K562 (cell line): ENCODE measurements around the gene RABGAP1L.

Source experiments
- ATF2 ChIP-seq: sonication (generic); formaldehyde crosslinking; IDR thresholded peaks from 2 replicates; pipeline ENCODE4 v1.8.1; 2022; ENCODE audit warnings: missing genetic modification reagents
- CREB1 ChIP-seq, 2 experiments: sonication (generic) in 1 of 2; formaldehyde crosslinking in 1 of 2; IDR thresholded peaks; 2 replicates each; pipeline versions ENCODE4 v1.6.1 to v1.8.0; 2012 to 2022; ENCODE audit warnings: inconsistent platforms in 1 of 2, mild to moderate bottlenecking in 1 of 2, missing genetic modification reagents in 1 of 2, moderate library complexity in 1 of 2
- HMGXB4 ChIP-seq: sonication (generic); formaldehyde crosslinking; IDR thresholded peaks from 2 replicates; pipeline ENCODE4 v1.8.1; 2023; ENCODE audit warnings: mild to moderate bottlenecking, missing genetic modification reagents
- LEF1 ChIP-seq: fragments of 450-650 bp; IDR thresholded peaks from 2 replicates; pipeline ENCODE4 v1.6.1; 2016; ENCODE audit warnings: mild to moderate bottlenecking
- MAX ChIP-seq: sonication (generic); formaldehyde crosslinking; IDR thresholded peaks from 2 replicates; pipeline ENCODE4 v1.9.0; 2022; ENCODE audit warnings: mild to moderate bottlenecking, missing genetic modification reagents
- NBN ChIP-seq: fragments of 450-650 bp; IDR thresholded peaks from 2 replicates; pipeline ENCODE4 v1.6.1; 2016; ENCODE audit warnings: low read depth, mild to moderate bottlenecking
- SNRNP70 ChIP-seq: fragments of 200-400 bp; formaldehyde crosslinking; optimal IDR thresholded peaks from 2 replicates; pipeline ENCODE3; 2017; ENCODE audit warnings: low read depth, low read length
- ZBTB11 ChIP-seq, 3 experiments: fragments of 200-800 bp in 1 of 3; fragments of 250-450 bp in 1 of 3; fragments of 450-650 bp in 1 of 3; sonication (Bioruptor Pico) in 1 of 3; sonication (Bioruptor generic) in 1 of 3; formaldehyde crosslinking in 1 of 3; IDR thresholded peaks; 2 replicates each; pipeline versions ENCODE4 v1.6.1 to v1.8.0; 2016 to 2022; ENCODE audit warnings: mild to moderate bottlenecking in 2 of 3, missing genetic modification characterization in 2 of 3, missing compliant biosample characterization in 1 of 3, moderate library complexity in 1 of 3
- ZBTB40 ChIP-seq, 2 experiments: fragments of 450-650 bp in 1 of 2; sonication (generic) in 1 of 2; formaldehyde crosslinking in 1 of 2; IDR thresholded peaks; 2 replicates each; pipeline versions ENCODE4 v1.7.1 to v1.9.0; 2016 to 2022; ENCODE audit warnings: inconsistent platforms in 1 of 2, mild to moderate bottlenecking in 1 of 2, missing genetic modification reagents in 1 of 2
- ZNF146 ChIP-seq: IDR thresholded peaks from one replicate; pipeline ENCODE4 v1.6.1; 2018; ENCODE audit warnings: missing compliant biosample characterization; ENCODE audit not compliant: unreplicated experiment
- ZNF212 ChIP-seq: fragments of 450-650 bp; formaldehyde crosslinking; IDR thresholded peaks from 2 replicates; pipeline ENCODE4 v1.4.0; 2020; ENCODE audit warnings: mild to moderate bottlenecking

- TF ChIP-seq ZBTB40 (IDR thresholded peaks at IDR 0.05) (no peak), ZBTB40 (CRISPR knock-in tag; IDR thresholded peaks at IDR 0.05) (no peak), HMGXB4 (no peak), CREB1 (IDR thresholded peaks at IDR 0.05) (no peak), CREB1 (CRISPR knock-in tag; IDR thresholded peaks at IDR 0.05) (no peak), ZBTB11 (CRISPR knock-in tag; IDR thresholded peaks at IDR 0.05) (no peak), ZNF146 (no peak), ATF2 (no peak), MAX (CRISPR knock-in tag) (no peak), NBN (no peak), ZNF212 (CRISPR knock-in tag) (no peak), LEF1 (no peak), SNRNP70 (no peak)
Observed at GRCh38 chr1:174153825-174154107, 5.6 kb upstream of the RABGAP1L start.
